HepG2 (cell line): ENCODE data around the gene USP12.

Experiments used
- ARNT ChIP-seq: fragments of 450-650 bp; IDR thresholded peaks from 2 replicates; pipeline ENCODE4 v1.6.1; 2017
- CTCF ChIP-seq: sonication (generic); formaldehyde crosslinking; IDR thresholded peaks from 2 replicates; pipeline ENCODE4 v1.5.0; 2020; ENCODE audit warnings: mild to moderate bottlenecking, missing genetic modification reagents, moderate library complexity
- MTF1 ChIP-seq: sonication (generic); formaldehyde crosslinking; IDR thresholded peaks from 2 replicates; pipeline ENCODE4 v1.5.0; 2020; ENCODE audit warnings: missing genetic modification reagents
- ZNF407 ChIP-seq: sonication (generic); formaldehyde crosslinking; IDR thresholded peaks from one replicate; pipeline ENCODE4 v1.5.1; 2020; ENCODE audit warnings: mild to moderate bottlenecking, missing genetic modification reagents; ENCODE audit errors: not compliant biosample characterization
- TF ChIP-seq, protein P1 (sequence below): sonication (generic); formaldehyde crosslinking; IDR thresholded peaks from 2 replicates; pipeline ENCODE4 v1.4.0; 2020; ENCODE audit warnings: mild to moderate bottlenecking, missing genetic modification reagents

DNA sequence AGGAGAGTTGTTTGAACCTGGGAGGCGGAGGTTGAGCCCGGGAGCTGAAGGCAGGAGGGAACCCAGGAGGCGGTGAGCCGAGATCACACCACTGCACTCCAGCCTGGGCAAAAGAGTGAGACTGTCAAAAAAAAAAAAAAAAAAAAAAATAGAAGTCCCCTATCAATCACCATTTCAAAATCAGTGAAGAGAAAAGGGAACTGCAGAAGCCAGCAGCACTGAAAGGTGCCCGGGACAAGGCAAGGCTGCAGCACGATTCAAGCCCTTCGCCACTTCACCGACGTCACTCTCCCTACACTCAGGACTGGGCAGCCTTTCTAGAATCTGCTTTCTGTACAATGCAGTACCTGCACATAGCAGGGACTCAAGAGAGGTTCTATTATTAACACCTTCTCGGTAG is 21.9 kb upstream of the USP12 start:
- TF ChIP-seq, protein P1, sequence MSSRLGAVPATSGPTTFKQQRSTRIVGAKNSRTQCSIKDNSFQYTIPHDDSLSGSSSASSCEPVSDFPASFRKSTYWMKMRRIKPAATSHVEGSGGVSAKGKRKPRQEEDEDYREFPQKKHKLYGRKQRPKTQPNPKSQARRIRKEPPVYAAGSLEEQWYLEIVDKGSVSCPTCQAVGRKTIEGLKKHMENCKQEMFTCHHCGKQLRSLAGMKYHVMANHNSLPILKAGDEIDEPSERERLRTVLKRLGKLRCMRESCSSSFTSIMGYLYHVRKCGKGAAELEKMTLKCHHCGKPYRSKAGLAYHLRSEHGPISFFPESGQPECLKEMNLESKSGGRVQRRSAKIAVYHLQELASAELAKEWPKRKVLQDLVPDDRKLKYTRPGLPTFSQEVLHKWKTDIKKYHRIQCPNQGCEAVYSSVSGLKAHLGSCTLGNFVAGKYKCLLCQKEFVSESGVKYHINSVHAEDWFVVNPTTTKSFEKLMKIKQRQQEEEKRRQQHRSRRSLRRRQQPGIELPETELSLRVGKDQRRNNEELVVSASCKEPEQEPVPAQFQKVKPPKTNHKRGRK, result no peak
- TF ChIP-seq CTCF, result no peak
- TF ChIP-seq ZNF407, result no peak
- no peak for TF ChIP-seq MTF1 (CRISPR knock-in tag)
- TF ChIP-seq ARNT, result no peak
